ENCODE data around the gene KCNJ6. TPM values are rescaled to one million over a fixed set of nuclear protein-coding genes. Genes with fewer than 3 reads are reported as not detected.

Gene KCNJ6
- total and polyA plus RNA-seq, 10 of the 15 experiments (the other 5 are each of a cell fraction or from before 2014, with no cell fraction given), result 0.03 to 0.07 (median 0.04) TPM; not detected in 7

- in situ Hi-C loops (cut with MboI), result no loop called here
- Histone ChIP-seq H3K27ac (ENCODE audit: control insufficient read depth, insufficient read depth) (no peak overlapping the region), H2AFZ (ENCODE audit: control insufficient read depth, low read depth, low read length) (no peak overlapping the region), H3K4me1 (ENCODE audit: control insufficient read depth, insufficient read depth, low read length) (no peaks in the 10 kb centered on the region), H3K36me3 (ENCODE audit: control insufficient read depth in 2 of 2, insufficient read depth in 2 of 2, low read length in 1 of 2) (no peaks in the 10 kb centered on the region), H3K9me3 (replicated peaks; ENCODE audit: control insufficient read depth, insufficient read depth, low read length) (no peaks in the 10 kb centered on the region), H4K20me1 (ENCODE audit: control insufficient read depth, insufficient read depth) (no peaks in the 10 kb centered on the region), H3K4me2 (ENCODE audit: control insufficient read depth, insufficient read depth) (no peak overlapping the region), H3K27me3 (replicated peaks in 1 of 2; ENCODE audit: control insufficient read depth in 2 of 2, insufficient read depth in 2 of 2, low read length in 1 of 2) (no peaks in the 10 kb centered on the region), H3K79me2 (ENCODE audit: control insufficient read depth, insufficient read depth, low read length) (no peaks in the 10 kb centered on the region), H3K9ac (ENCODE audit: control insufficient read depth, insufficient read depth, low read length) (no peak overlapping the region), H3K4me3 (no peak overlapping the region)
- SMC1A ChIA-PET (ENCODE audit: uncharacterized antibody, unreplicated experiment), result no interaction called here
- RAD21 ChIA-PET (ENCODE audit: unreplicated experiment), result no interaction called here
- intact Hi-C loops (cut with micrococcal nuclease; ENCODE audit: unreplicated experiment), result no loop called here
- no peak for DNase-seq (ENCODE audit: low read depth, low spot score)
- no peak for ATAC-seq
- TF ChIP-seq POU2F2 (IDR thresholded peaks at IDR 0.05; ENCODE audit: borderline replicate concordance, low read depth, low read length) (no peak), IKZF2 (IDR thresholded peaks at IDR 0.05) (no peak), MLLT1 (IDR thresholded peaks at IDR 0.05) (no peak), JUND (IDR thresholded peaks at IDR 0.05; ENCODE audit: low read depth, low read length) (no peak), EZH2 (IDR thresholded peaks at IDR 0.05; ENCODE audit: borderline replicate concordance, control insufficient read depth, low read depth, low read length) (no peak), GABPA (IDR thresholded peaks at IDR 0.05; ENCODE audit: low read depth) (no peak), SUZ12 (IDR thresholded peaks at IDR 0.05; ENCODE audit: unreplicated experiment) (no peak), POLR2A (IDR thresholded peaks at IDR 0.05; ENCODE audit: low read depth, low read length) (no peak), RCOR1 (conservative IDR thresholded peaks at IDR 0.05; ENCODE audit: low read depth, low read length) (no peak), RFX5 (IDR thresholded peaks at IDR 0.05; ENCODE audit: low read depth, low read length) (no peak), CHD1 (IDR thresholded peaks at IDR 0.05; ENCODE audit: low read depth, low read length) (no peak), RUNX3 (IDR thresholded peaks at IDR 0.05; ENCODE audit: low read length) (no peak), IRF5 (IDR thresholded peaks at IDR 0.05; ENCODE audit: borderline replicate concordance) (no peak)
- TF ChIP-seq, protein P1, sequence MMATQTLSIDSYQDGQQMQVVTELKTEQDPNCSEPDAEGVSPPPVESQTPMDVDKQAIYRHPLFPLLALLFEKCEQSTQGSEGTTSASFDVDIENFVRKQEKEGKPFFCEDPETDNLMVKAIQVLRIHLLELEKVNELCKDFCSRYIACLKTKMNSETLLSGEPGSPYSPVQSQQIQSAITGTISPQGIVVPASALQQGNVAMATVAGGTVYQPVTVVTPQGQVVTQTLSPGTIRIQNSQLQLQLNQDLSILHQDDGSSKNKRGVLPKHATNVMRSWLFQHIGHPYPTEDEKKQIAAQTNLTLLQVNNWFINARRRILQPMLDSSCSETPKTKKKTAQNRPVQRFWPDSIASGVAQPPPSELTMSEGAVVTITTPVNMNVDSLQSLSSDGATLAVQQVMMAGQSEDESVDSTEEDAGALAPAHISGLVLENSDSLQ (IDR thresholded peaks at IDR 0.05), result no peak
- TF ChIP-seq, protein P2, sequence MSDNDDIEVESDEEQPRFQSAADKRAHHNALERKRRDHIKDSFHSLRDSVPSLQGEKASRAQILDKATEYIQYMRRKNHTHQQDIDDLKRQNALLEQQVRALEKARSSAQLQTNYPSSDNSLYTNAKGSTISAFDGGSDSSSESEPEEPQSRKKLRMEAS (IDR thresholded peaks at IDR 0.05; ENCODE audit: low read depth, low read length), result no peak
- TF ChIP-seq, protein P3, sequence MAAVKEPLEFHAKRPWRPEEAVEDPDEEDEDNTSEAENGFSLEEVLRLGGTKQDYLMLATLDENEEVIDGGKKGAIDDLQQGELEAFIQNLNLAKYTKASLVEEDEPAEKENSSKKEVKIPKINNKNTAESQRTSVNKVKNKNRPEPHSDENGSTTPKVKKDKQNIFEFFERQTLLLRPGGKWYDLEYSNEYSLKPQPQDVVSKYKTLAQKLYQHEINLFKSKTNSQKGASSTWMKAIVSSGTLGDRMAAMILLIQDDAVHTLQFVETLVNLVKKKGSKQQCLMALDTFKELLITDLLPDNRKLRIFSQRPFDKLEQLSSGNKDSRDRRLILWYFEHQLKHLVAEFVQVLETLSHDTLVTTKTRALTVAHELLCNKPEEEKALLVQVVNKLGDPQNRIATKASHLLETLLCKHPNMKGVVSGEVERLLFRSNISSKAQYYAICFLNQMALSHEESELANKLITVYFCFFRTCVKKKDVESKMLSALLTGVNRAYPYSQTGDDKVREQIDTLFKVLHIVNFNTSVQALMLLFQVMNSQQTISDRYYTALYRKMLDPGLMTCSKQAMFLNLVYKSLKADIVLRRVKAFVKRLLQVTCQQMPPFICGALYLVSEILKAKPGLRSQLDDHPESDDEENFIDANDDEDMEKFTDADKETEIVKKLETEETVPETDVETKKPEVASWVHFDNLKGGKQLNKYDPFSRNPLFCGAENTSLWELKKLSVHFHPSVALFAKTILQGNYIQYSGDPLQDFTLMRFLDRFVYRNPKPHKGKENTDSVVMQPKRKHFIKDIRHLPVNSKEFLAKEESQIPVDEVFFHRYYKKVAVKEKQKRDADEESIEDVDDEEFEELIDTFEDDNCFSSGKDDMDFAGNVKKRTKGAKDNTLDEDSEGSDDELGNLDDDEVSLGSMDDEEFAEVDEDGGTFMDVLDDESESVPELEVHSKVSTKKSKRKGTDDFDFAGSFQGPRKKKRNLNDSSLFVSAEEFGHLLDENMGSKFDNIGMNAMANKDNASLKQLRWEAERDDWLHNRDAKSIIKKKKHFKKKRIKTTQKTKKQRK (IDR thresholded peaks at IDR 0.05; ENCODE audit: low read depth, low read length), result no peak
- POLR2A ChIA-PET, result no interaction called here
- CTCF ChIA-PET, result interaction anchor here (0.7 kb wide), 1 partner anchor 145 kb away, joined by 5 read pairs; no protein-coding TSS in a partner anchor
- no TSS peak for BruUV-seq (replicated peaks)
- WGBS (ENCODE audit: insufficient coverage, insufficient replicate concordance, low lambda C conversion rate, missing lambda C conversion rate), result 7% methylated on average over 4 of the region's 4 CpGs
- no peak for FAIRE-seq
Observed at GRCh38 chr21:37939251-37939650, 23.0 kb upstream of the KCNJ6 start.

Measured in GM12878 (cell line).